ENCODE results near the gene PEX5L.
"Not testable (repeated sequence)": the region's sequence is repeated elsewhere in the genome, so short reads cannot be mapped to it uniquely, and the experiment has no call there.

The PEX5L gene

GRCh38 chr3:179794355-179794754 is 242.4 kb downstream of the PEX5L start:
- Histone ChIP-seq H3K9ac (no peak overlapping the region), H2AFZ (ENCODE audit: low read depth) (no peak overlapping the region), H3K79me2 (ENCODE audit: insufficient read depth, low read depth) (no peaks in the 10 kb centered on the region), H3K4me2 (no peak overlapping the region), H3K27me3 (ENCODE audit: insufficient read depth, low read depth) (no peaks in the 10 kb centered on the region), H4K20me1 (ENCODE audit: insufficient read depth) (no peaks in the 10 kb centered on the region), H3K4me3 (IDR thresholded peaks at IDR 0.05; ENCODE audit: insufficient read depth, low read depth, low read length) (no peak overlapping the region), H3K36me3 (ENCODE audit: insufficient read depth) (no peaks in the 10 kb centered on the region), H3K27ac (no peak overlapping the region), H3K4me1 (ENCODE audit: low read depth, poor library complexity, severe bottlenecking) (no peaks in the 10 kb centered on the region)
- TF ChIP-seq, protein P1, sequence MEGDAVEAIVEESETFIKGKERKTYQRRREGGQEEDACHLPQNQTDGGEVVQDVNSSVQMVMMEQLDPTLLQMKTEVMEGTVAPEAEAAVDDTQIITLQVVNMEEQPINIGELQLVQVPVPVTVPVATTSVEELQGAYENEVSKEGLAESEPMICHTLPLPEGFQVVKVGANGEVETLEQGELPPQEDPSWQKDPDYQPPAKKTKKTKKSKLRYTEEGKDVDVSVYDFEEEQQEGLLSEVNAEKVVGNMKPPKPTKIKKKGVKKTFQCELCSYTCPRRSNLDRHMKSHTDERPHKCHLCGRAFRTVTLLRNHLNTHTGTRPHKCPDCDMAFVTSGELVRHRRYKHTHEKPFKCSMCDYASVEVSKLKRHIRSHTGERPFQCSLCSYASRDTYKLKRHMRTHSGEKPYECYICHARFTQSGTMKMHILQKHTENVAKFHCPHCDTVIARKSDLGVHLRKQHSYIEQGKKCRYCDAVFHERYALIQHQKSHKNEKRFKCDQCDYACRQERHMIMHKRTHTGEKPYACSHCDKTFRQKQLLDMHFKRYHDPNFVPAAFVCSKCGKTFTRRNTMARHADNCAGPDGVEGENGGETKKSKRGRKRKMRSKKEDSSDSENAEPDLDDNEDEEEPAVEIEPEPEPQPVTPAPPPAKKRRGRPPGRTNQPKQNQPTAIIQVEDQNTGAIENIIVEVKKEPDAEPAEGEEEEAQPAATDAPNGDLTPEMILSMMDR (conservative IDR thresholded peaks at IDR 0.05; ENCODE audit: low read depth, low read length), result no peak

GRCh38 chr3:179791793-179792192 is 244.9 kb downstream of the PEX5L start:
- Histone ChIP-seq H3K4me3 (IDR thresholded peaks at IDR 0.05; ENCODE audit: insufficient read depth, low read depth, low read length) (no peak overlapping the region), H4K20me1 (ENCODE audit: insufficient read depth) (no peaks in the 10 kb centered on the region), H3K9ac (no peak overlapping the region), H2AFZ (ENCODE audit: low read depth) (no peak overlapping the region), H3K36me3 (ENCODE audit: insufficient read depth) (no peaks in the 10 kb centered on the region), H3K4me1 (ENCODE audit: low read depth, poor library complexity, severe bottlenecking) (no peaks in the 10 kb centered on the region), H3K4me2 (no peak overlapping the region), H3K27ac (no peak overlapping the region), H3K27me3 (ENCODE audit: insufficient read depth, low read depth) (no peaks in the 10 kb centered on the region), H3K79me2 (ENCODE audit: insufficient read depth, low read depth) (no peaks in the 10 kb centered on the region)
- TF ChIP-seq, protein P1 (conservative IDR thresholded peaks at IDR 0.05; ENCODE audit: low read depth, low read length), result no peak

DNA sequence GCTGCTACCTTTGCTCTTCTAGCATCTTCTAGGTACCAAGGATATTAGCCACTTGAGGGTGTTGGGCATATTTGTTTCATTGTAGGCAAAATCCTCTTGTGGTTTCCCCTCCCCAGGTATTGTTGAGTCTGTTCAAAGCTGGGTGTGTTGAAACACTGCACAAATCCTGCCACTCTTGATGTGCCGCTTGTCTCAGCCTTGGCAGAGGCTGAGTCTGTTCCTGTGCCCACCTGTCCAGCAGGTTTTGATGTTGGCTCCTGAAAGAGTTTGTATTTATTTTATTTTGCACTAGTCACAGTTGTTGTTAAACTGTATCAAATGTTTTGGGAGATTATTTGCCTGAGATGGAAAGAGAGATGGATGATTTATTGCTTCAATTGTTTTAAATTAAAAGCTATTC is 247.7 kb downstream of the PEX5L start:
- no peak overlapping the region for H3K9ac ChIP-seq
- no peak overlapping the region for H3K4me3 ChIP-seq (IDR thresholded peaks at IDR 0.05; ENCODE audit: insufficient read depth, low read depth, low read length)
- H3K79me2 ChIP-seq (ENCODE audit: insufficient read depth, low read depth), result no peaks in the 10 kb centered on the region
- H3K4me1 ChIP-seq (ENCODE audit: low read depth, poor library complexity, severe bottlenecking), result no peaks in the 10 kb centered on the region
- H3K36me3 ChIP-seq (ENCODE audit: insufficient read depth), result no peaks in the 10 kb centered on the region
- no peak overlapping the region for H3K4me2 ChIP-seq
- H3K27ac ChIP-seq, result no peak overlapping the region
- H3K27me3 ChIP-seq (ENCODE audit: insufficient read depth, low read depth), result no peaks in the 10 kb centered on the region
- TF ChIP-seq, protein P1 (conservative IDR thresholded peaks at IDR 0.05; ENCODE audit: low read depth, low read length), result no peak
- H4K20me1 ChIP-seq (ENCODE audit: insufficient read depth), result no peaks in the 10 kb centered on the region
- no peak overlapping the region for H2AFZ ChIP-seq (ENCODE audit: low read depth)

DNA sequence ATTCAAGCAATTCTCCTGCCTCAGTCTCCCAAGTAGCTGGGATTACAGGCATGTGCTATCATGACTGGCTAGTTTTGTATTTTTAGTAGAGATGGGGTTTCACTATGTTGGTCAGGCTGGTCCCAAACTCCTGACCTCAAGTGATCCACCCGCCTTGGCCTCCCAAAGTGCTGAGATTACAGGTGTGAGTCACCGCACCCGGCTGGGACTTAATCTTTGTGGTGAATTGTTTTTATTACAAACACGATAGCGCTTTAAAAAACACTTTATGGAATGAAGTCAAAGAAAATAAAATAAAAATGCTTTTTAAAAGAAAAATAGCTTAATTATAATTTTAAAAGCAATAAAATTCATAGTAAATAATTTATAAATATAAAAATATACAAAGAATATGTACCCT is 253.9 kb downstream of the PEX5L start:
- H3K9ac ChIP-seq; H3K4me1 ChIP-seq (ENCODE audit: low read depth, poor library complexity, severe bottlenecking); H3K79me2 ChIP-seq (ENCODE audit: insufficient read depth, low read depth); H3K4me3 ChIP-seq (IDR thresholded peaks at IDR 0.05; ENCODE audit: insufficient read depth, low read depth, low read length); H4K20me1 ChIP-seq (ENCODE audit: insufficient read depth); H3K36me3 ChIP-seq (ENCODE audit: insufficient read depth); H2AFZ ChIP-seq (ENCODE audit: low read depth); H3K27ac ChIP-seq; H3K4me2 ChIP-seq; H3K27me3 ChIP-seq (ENCODE audit: insufficient read depth, low read depth): not testable (repeated sequence)

DNA sequence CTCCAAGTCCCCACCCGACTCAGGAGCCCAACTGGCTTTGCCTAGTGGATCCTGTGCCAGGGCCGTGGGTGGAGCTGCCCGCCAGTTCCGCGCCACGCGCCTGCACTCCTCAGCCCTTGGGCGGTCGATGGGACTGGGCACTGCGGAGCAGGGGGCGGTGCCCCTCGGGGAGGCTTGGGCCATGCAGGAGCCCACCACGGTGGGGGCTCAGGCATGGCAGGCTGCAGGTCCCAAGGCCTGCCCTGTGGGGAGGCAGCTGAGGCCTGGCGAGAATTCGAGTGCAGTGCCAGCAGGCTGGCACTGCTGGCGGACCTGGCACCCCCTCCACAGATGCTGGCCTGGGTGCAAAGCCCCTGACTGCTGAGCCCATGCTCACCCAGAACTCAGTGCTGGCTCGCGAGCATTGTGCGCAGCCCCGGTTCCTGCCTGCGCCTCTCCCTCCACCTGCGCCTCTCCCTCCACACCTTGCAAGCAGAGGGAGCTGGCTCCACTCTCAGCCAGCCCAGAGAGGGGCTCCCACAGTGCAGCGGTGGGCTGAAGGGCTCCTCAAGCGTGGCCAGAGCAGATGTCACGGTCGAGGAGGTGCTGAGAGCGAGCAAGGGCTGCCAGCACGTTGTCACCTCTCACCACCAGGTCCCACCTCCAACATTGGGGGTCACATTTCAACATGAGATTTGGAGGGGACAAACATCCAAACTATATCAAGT is 261.2 kb downstream of the PEX5L start:
- Histone ChIP-seq H3K4me1 (ENCODE audit: low read depth, poor library complexity, severe bottlenecking) (no peaks in the 10 kb centered on the region), H3K27ac (no peak overlapping the region), H2AFZ (ENCODE audit: low read depth) (no peak overlapping the region), H3K4me2 (no peak overlapping the region), H3K4me3 (IDR thresholded peaks at IDR 0.05; ENCODE audit: insufficient read depth, low read depth, low read length) (no peak overlapping the region), H3K27me3 (ENCODE audit: insufficient read depth, low read depth) (no peaks in the 10 kb centered on the region), H3K9ac (no peak overlapping the region), H3K79me2 (ENCODE audit: insufficient read depth, low read depth) (no peaks in the 10 kb centered on the region), H3K36me3 (ENCODE audit: insufficient read depth) (no peaks in the 10 kb centered on the region), H4K20me1 (ENCODE audit: insufficient read depth) (no peaks in the 10 kb centered on the region)
- TF ChIP-seq, protein P1 (conservative IDR thresholded peaks at IDR 0.05; ENCODE audit: low read depth, low read length), result no peak

Data from KMS-11 (cell line).